T-helper 2 cell treated with Interferon-gamma antibody and Interleukin-4, amounts not matched to agents 100 ng/mL and 5 ng/mL, for 36 hours (primary cell): Measurements from ENCODE around the gene HEATR5A. TPM values are rescaled to one million over a fixed set of nuclear protein-coding genes. Genes with fewer than 3 reads are reported as not detected.
"Not testable (repeated sequence)": the region's sequence is repeated elsewhere in the genome, so short reads cannot be mapped to it uniquely, and the experiment has no call there.

ENCODE experiments used
- intact Hi-C: fragments of 100-400 bp; cut with micrococcal nuclease; formaldehyde crosslinking; loops from one replicate; pipeline ENCODE4 v1.15.1; 2023
- total RNA-seq: library from RNA; stranded (reverse); gene quantifications from 2 replicates; pipeline ENCODE4 v1.2.3, GENCODE V29; 2022

The HEATR5A gene
- total RNA-seq, 1 donor from 2014 or later = 8.3 TPM

- intact Hi-C loops = no loop called here
These were observed 161.8 kb downstream of the HEATR5A start for GRCh38 chr14:31258427-31259039.

DNA sequence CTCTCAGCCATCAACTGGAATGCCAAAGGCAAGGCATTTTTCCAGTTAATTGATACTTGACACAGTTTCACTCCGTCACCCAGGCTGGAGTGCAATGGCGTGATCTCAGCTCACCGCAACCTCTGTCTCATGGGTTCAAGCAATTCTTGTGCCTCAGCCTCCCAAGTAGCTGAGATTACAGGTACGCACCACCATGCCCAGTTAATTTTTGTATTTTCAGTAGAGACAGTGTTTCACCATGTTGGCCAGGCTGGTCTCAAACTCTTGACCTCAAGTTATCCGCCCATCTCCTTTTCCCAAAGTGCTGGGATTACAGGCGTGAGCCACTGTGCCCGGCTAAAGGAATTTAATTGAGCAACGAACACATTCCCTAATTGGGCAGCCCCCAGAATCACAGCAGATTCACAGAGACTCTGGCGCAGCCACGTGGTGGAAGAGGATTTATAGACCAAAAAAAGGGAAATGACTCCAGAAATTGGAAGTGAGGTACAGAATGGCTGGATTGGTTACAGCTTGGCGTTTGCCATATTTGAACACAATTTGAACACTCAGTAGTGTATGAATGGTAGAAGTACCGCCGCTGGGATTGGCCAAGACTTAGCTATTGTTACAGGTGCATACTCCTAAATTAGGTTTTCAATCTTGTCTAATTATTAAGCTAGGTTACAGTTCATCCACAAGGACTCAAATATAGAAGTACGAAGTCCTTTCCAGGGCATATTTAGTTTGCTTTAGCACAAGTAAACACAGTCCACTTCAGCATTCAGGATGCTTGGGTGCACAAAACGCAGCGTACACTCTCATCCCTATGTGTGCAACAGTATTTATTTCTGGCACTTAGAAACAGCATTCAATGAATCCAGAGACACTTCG, 162.6 kb downstream of the HEATR5A start:
- intact Hi-C loops = not testable (repeated sequence)

DNA sequence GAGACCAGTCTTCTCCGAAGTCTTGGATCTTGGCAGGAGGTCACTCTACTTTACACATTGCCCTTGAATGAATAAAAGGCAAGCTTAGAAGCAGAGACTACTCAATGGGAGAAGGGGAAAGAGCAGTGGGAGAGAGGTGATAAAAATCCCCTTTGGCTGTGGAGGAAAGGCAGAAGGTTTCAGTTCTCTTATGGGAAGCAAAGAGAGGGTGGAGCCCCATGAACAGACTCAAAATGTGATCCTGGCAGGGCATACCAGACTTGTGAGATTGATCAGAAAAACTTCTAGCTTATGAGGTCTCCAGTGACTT, 163.2 kb downstream of the HEATR5A start:
- intact Hi-C loops = no loop called here

GRCh38 chr14:31256534-31257243, 163.7 kb downstream of the HEATR5A start:
- intact Hi-C loops = no loop called here

DNA sequence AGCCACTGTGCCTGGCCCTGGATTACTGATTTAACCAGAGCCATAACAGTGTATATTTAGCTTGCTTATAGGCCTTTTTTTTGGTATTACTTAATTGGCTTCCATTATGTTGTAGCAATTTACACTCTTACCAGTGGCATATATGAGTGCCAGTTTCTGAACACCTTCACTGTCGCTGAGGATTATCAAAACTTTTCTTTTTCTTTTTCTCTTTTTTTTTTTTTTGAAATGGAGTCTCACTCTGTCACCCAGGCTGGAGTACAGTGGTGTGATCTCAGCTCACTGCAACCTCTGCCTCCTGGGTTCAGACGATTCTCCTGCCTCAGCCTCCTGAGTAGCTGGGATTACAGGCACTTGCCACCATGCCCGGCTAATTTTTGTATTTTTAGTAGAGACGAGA, 164.4 kb downstream of the HEATR5A start:
- intact Hi-C loops = not testable (repeated sequence)

- intact Hi-C loops = no loop called here
These were observed 165.1 kb downstream of the HEATR5A start for GRCh38 chr14:31255286-31255685.

DNA sequence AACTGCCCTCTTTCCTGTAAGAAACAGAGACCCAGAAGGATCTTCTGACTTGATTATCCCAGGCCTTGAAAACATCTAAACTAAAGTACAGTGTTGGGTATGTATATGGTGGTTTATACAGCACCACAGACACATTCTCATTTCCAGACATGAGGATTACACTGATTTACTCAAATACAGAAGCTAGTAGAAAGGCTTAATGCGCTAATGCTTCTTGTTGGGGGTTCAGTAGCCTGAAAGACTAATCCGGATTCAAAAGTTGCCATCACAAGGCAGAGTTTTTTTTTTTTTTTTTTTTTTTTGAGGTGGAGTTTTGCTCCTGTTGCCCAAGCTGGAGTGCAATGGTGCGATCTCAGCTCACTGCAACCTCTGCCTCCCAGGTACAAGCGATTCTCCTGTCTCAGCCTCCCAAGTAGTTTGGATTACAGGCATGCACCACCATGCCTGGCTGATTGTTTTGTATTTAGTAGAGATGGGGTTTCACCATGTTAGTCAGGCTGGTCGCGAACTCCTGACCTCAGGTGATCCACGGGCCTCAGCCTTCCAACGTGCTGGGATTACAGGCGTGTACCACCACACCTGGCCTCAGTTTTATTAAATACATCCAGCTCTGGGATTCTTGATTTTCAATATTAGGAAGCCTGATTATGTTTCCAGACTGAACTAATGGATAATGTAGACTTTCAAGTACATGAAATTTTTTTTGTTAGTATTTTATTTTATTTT, 166.4 kb downstream of the HEATR5A start:
- intact Hi-C loops = no loop called here

- intact Hi-C loops = no loop called here
These were observed 167.5 kb downstream of the HEATR5A start for GRCh38 chr14:31252865-31253264.

GRCh38 chr14:31251028-31251958, 169.1 kb downstream of the HEATR5A start:
- intact Hi-C loops = no loop called here

- intact Hi-C loops = no loop called here
These were observed 175.7 kb downstream of the HEATR5A start for GRCh38 chr14:31244626-31245025.

DNA sequence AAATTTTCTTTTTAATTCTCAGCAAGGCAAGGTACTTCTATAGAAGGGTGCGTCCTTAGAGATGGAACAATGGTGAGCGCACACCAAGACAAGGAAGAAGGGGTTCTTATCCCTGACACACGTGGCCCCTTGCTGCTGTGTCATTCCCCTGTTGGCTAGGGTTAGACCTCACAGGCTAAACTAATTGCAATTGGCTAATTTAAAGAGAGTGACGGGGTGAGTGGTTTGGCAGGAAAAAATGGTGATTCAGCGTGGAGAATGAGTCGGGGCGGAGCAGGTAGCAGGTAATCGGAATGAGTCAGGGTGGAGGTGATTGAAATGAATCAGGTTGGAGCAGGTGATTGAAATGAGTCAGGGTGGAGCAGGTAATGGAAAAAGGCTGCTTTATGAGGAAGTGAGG, 176.5 kb downstream of the HEATR5A start:
- intact Hi-C loops = no loop called here

DNA sequence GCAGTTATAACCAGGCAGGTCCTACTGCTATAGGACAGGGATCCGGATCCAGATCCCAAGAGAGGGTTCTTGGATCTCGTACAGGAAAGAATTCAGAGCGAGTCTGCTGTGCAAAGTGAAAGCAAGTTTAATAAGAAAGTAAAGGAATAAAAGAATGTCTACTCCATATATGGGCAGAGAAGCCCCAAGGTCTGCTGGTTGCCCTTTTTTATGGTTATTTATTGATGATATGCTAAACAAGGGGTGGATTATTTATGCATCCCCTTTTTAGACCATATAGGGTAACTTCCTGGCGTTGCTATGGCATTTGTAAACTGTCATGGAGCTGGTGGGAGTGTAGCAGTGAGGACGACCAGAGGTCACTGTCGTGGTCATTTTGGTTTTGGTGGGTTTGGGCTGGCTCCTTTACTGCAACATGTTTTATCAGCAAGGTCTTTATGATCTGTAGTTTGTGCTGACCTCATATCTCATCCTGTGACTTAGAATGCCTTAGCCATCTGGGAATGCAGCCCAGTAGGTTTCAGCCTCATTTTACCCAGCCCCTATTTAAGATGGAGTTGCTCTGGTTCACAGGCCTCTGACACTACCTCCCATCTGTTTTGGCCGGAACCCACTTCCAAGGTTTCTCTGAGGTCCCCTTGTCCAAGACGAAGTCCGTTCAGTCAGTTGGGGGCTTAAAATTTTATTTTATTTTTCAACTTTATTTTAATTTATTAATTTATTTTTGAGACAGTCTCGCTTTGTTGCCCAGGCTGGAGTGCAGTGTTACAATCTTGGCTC, 178.0 kb downstream of the HEATR5A start:
- intact Hi-C loops = not testable (repeated sequence)

Other genes starting within 250 kb of the HEATR5A start
- gene HECTD1, start 212.8 kb downstream of the HEATR5A start, total RNA-seq = 94.1 and 107 TPM in 2 replicates
- 20.0 and 21.9 TPM in 2 replicates for gene DTD2, start 37.0 kb upstream of the HEATR5A start, total RNA-seq
- gene GPR33, start 67.5 kb upstream of the HEATR5A start, total RNA-seq = not detected in 2 replicates
- 7.3 and 8.3 TPM in 2 replicates for gene NUBPL, start 140.9 kb upstream of the HEATR5A start, total RNA-seq